ENCODE results near the gene MAGOH.
A peak's percentile ranks its signal among the peaks of the same experiment; 100 is the strongest.

The MAGOH gene

DNA sequence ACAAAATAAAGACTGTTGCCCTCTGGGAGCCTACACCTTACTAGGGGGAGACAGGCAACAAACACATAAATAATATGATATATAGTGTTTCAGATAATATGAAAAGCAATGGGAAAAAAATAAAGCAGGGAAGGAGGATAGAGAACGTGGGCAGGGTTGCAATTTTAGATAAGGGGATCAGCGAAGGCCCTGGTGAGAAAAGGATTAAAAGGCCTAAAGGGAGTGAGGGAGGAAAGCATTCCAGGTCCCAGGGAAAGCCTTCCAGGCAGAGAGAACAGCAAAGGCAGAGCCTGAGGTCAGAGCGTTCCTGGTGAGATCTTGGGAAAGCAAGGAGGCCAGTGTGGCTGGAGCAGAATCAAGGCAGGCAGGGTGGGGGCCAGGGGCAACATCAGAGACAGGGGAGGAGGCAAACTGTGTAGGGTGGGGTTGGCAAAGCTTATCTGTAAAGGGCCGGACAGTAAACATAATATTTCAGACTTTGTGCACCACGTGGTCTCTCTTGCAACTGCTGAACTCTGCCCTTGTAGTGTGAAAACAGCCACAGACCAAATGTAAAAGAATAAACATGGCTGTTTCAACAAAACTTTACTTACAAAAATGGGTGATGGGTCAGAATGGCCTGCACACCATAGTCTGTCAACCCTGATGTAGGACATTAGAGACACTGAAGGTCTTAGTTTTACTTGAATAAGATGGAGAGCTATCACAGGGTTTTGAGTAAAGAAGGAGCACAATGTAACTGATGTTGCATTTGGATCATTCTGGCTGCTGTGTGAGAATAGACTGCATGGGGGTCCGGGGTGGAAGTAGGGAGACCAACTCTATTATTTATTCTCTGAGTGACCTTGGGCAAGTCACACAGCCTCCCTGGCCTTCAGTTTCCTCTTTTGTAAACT, 55.0 kb downstream of the MAGOH start:
- no peak for DNase-seq

DNA sequence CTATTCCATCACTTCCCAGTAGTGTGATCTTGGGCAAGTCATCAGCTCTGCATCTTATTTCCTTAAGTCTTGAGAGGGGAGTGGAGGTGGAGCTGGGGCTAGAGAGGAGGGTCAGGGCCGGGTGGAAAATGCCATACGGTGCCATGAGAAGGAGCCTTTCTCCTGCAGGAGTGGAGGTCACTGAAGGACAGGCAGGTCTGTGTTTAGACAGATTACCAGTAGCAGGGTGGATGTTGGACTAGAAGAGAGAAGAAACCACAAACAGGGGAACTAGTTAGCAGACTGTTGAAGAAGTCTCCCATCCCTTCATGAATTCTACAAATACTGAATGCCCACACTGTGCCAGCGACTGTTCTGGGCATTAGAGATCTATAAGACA, 55.6 kb downstream of the MAGOH start:
- DNase-seq, result no peak

DNA sequence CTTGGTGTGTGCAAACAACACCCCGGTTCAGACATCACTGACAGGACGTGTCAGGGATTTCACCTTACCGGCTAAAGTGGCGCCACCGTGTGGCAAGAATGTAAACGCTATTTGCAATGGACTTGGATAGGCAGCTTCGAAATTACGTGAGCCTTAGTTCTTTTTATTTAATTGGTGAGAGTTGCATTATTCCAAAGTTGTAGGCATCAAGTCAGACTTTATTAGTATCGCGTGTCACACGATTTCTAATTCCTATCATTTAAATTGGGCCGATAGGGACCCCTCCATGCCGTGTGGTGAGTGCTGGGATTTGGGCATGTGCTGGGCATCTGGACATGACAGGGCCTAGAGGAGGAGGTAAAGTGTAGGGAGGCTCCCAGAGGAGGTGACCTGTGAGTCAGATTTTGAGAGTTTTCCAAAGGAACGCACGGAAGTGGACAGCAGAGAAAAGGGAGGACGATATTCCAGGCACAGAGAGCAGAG, 56.2 kb downstream of the MAGOH start:
- peak; percentile 77 to 80 for DNase-seq

DNA sequence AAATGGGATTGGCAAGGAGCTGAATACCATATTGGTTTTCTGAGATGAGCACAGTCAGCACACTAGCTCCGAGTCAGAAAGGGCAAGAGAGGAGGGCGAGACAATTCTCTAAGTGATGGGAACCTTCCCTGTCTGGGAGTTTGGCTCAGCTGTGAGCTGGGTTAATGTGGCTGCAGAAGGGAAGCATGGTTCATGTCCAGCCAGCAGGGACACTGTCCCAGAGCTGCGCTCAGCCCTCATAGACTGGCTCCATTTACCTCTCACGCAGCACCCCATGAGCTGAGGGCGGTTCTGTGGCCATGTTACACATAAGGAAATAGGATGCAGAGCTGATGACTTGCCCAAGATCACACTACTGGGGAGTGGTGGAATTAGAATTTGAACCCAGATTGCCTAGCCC, 57.4 kb downstream of the MAGOH start:
- DNase-seq, result no peak

DNA sequence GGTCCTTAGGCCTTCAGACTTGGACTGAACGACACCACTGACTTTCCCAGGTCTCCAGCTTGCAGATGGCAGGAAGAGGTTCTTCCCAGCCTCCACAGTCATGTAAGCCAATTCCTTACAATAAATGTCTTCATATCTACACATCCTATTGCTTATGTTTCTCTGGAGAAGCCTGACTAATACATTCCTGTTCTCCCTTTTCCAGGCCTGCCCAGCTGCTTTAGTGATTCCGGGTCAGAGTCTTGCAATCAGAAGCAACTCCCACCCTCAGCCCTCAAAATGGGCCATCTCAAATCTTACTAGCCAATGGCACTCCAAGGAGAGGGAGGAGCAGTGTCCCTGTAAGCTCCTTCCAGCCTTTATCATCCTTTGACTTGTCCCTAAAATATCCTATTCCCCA, 58.1 kb downstream of the MAGOH start:
- no peak for DNase-seq

Measured in NCI-H2081 (cell line).